GM12874 (cell line): Measurements from ENCODE around the gene FGF6.

ENCODE experiments used
- CTCF ChIP-seq: IDR thresholded peaks from 2 replicates; pipeline ENCODE4 v1.5.1; 2011; ENCODE audit warnings: low read depth, mild to moderate bottlenecking, control low read depth, low read length, moderate library complexity; ENCODE audit not compliant: insufficient read depth

The FGF6 gene

DNA sequence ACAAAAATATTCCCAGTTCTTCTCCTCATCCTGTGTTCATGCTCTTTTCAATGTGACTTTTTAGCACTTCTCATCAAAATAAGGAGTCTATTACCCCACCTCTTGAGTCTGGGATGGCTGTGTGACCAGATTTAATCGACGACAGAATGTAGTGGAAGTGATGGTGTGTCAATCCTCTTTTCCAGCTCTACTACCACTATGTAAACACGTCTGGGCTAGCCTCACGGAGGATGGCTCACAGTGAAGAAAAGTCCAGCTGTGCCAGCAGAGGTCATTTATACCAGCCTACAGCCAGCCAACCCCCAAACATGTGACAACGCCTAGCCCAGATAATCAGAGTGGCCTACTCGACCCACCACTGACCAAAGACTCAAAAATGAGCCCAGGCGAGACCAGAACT is 37.3 kb upstream of the FGF6 start:
- no peak for TF ChIP-seq CTCF

DNA sequence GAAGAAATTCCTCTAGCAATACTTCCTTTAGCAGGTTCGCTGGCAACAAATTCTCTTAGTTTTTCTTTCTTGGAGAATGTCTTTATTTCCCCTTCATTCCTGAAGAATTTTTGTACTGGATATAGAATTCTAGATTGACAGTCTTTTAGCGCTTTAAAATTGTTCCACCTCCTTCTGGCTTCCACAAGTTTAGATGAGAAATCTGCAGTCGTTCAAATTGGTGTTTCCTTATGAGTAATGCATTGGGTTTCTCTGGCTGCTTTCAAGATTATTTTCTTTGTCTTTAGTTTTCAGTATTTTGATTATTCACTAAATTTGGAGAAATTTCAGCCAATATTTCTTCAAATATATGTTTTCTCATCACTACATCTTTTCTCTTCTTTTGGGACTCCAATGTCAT is 33.3 kb upstream of the FGF6 start:
- no peak for TF ChIP-seq CTCF

- no peak for TF ChIP-seq CTCF
These were observed 31.5 kb upstream of the FGF6 start for GRCh38 chr12:4477129-4477528.

DNA sequence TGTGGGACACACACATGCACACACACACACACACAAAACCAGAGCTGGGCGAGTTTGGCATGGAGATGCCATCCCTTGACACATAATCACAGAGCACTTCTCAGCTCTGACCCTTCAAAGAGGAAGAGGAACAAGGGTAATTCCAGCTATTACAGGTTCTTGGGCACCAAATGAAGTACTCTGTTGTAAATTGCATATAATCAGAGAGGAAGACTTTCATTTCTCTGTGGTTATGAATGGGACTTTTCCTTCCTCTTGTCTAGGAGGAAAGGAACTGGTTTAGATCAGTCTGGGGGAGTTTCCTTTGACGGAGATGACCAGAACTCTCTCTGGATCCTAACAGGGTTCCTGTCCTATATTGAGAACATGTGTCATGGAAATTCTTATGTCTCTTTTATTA is 26.4 kb upstream of the FGF6 start:
- TF ChIP-seq CTCF = no peak

DNA sequence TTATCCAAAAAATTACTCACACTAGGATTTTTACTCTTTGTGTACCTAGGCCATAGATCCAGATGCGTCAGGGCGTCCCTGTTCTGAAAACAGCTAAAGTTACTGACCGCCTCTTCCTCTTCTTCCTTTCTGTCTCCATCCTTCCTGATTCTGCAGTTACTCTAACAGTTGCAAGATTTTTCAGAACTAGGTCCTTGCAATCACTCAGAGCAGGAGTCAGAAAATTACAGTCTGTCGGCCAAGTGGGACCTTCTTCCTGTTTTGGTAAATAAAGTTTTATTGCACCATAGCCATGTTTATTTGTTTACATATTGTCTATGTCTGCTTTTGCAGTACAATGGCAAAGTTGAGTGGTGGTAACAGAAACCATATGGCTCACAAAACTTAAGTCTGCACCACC is 25.6 kb upstream of the FGF6 start:
- no peak for TF ChIP-seq CTCF

GRCh38 chr12:4468994-4469393 is 23.4 kb upstream of the FGF6 start:
- TF ChIP-seq CTCF = no peak

- no peak for TF ChIP-seq CTCF
These were observed 15.1 kb upstream of the FGF6 start for GRCh38 chr12:4460761-4461160.
